H1 (cell line): ENCODE results near the gene NAA38. TPM values are rescaled to one million over a fixed set of nuclear protein-coding genes. Genes with fewer than 3 reads are reported as not detected.

Source experiments
- CTCF ChIA-PET: fragments of 300-600 bp; sonication (Branson Sonifier 250); formaldehyde crosslinking; loops from one replicate; lab custom pipeline; 2021; ENCODE audit not compliant: partially characterized antibody; lab: Charles Lee
- POLR2A ChIA-PET: fragments of 300-600 bp; sonication (Branson Sonifier 250); formaldehyde crosslinking; loops from one replicate; lab custom pipeline; 2021; ENCODE audit warnings: inconsistent platforms; ENCODE audit not compliant: partially characterized antibody; lab: Charles Lee
- DNase-seq, 2 experiments: peaks; one replicate each; pipeline versions ENCODE4 v3.0.0 to v3.0.0-alpha.2; 2010 to 2022; ENCODE audit warnings: low spot score in 2 of 2, low read depth in 1 of 2, mixed read lengths in 1 of 2
- FAIRE-seq: peaks from 2 replicates; lab custom pipeline; 2011; peaks lifted over from hg19 to GRCh38; lab: Jason Lieb, UNC
- H2AFZ ChIP-seq: 2 replicates; pipeline ENCODE4 v1.8.1; 2012; ENCODE audit warnings: low read length, inconsistent platforms
- H2AK5ac ChIP-seq: 2 replicates; pipeline ENCODE4 v1.6.1; 2013; ENCODE audit warnings: low read depth, low read length
- H2BK120ac ChIP-seq: replicated peaks from 2 replicates; pipeline ENCODE3; 2013; ENCODE audit warnings: low read depth, low read length, inconsistent platforms
- H2BK12ac ChIP-seq: 2 replicates; pipeline ENCODE4 v1.6.1; 2013; ENCODE audit warnings: low read depth, low read length
- H2BK15ac ChIP-seq: 2 replicates; pipeline ENCODE4 v1.6.1; 2013; ENCODE audit warnings: low read length
- H2BK20ac ChIP-seq: 2 replicates; pipeline ENCODE4 v1.6.1; 2013; ENCODE audit warnings: low read length
- H2BK5ac ChIP-seq: 2 replicates; pipeline ENCODE4 v1.6.1; 2013; ENCODE audit warnings: low read depth, low read length
- H3K14ac ChIP-seq: 2 replicates; pipeline ENCODE4 v1.6.1; 2013; ENCODE audit warnings: inconsistent platforms; ENCODE audit not compliant: insufficient read length
- H3K18ac ChIP-seq: 2 replicates; pipeline ENCODE4 v1.6.1; 2013; ENCODE audit warnings: low read length; ENCODE audit errors: extremely low read depth
- H3K23ac ChIP-seq: 2 replicates; pipeline ENCODE4 v1.6.1; 2013; ENCODE audit warnings: inconsistent platforms; ENCODE audit not compliant: insufficient read length
- H3K23me2 ChIP-seq: 2 replicates; pipeline ENCODE4 v1.6.1; 2013; ENCODE audit warnings: low read depth, low read length
- H3K27ac ChIP-seq: 2 replicates; pipeline ENCODE4 v1.6.1; 2011; ENCODE audit warnings: low read depth, low read length, inconsistent platforms
- H3K27me3 ChIP-seq, 4 experiments: replicated peaks in 1 of 4; 1 replicate in 1 of 4; 2 replicates in 3 of 4; pipeline versions ENCODE4 v1.6.1 to v1.8.1; 2011 to 2013; ENCODE audit warnings: low read length in 3 of 4, mild to moderate bottlenecking in 3 of 4, inconsistent platforms in 2 of 4, mixed read lengths in 2 of 4, moderate library complexity in 1 of 4; ENCODE audit not compliant: control insufficient read depth in 3 of 4, insufficient read depth in 3 of 4; ENCODE audit errors: extremely low read depth in 1 of 4
- H3K36me3 ChIP-seq, 4 experiments: 2 replicates each; pipeline versions ENCODE4 v1.6.1 to v1.8.1; 2011 to 2013; ENCODE audit warnings: mild to moderate bottlenecking in 4 of 4, low read length in 3 of 4, moderate library complexity in 2 of 4, control low read depth in 1 of 4, inconsistent platforms in 1 of 4; ENCODE audit not compliant: insufficient read depth in 4 of 4, control insufficient read depth in 2 of 4
- H3K4ac ChIP-seq: replicated peaks from 2 replicates; pipeline ENCODE3; 2013; ENCODE audit warnings: low read length, low read depth, mixed read lengths, inconsistent platforms; ENCODE audit not compliant: insufficient read length
- H3K4me1 ChIP-seq, 4 experiments: replicated peaks in 1 of 4; 1 replicate in 1 of 4; 2 replicates in 3 of 4; pipeline versions ENCODE4 v1.6.1 to v1.8.1; 2011 to 2013; ENCODE audit warnings: low read length in 3 of 4, inconsistent platforms in 2 of 4, mixed read lengths in 1 of 4; ENCODE audit not compliant: insufficient read depth in 4 of 4, control insufficient read depth in 3 of 4
- H3K4me2 ChIP-seq, 2 experiments: 2 replicates each; pipeline versions ENCODE4 v1.6.1 to v1.8.1; 2011 to 2013; ENCODE audit warnings: low read depth in 2 of 2, low read length in 2 of 2, control low read depth in 1 of 2, inconsistent platforms in 1 of 2, mild to moderate bottlenecking in 1 of 2; ENCODE audit not compliant: insufficient read depth in 1 of 2
- H3K4me3 ChIP-seq, 4 experiments: fragments of 200-600, 300-600 bp in 1 of 4; sonication (generic), shearing (Covaris generic), sonication (Bioruptor Twin) in 1 of 4; 2 replicates each; pipeline versions ENCODE4 v1.5.1 to v1.8.1; 2011 to 2016; ENCODE audit warnings: low read length in 4 of 4, low read depth in 3 of 4, control low read depth in 2 of 4, inconsistent platforms in 2 of 4, mild to moderate bottlenecking in 2 of 4, mixed read lengths in 1 of 4, moderate library complexity in 1 of 4; ENCODE audit not compliant: insufficient read depth in 2 of 4; ENCODE audit errors: extremely low read depth in 1 of 4
- H3K56ac ChIP-seq: replicated peaks from 2 replicates; pipeline ENCODE3; 2013; ENCODE audit warnings: low read depth, mild to moderate bottlenecking, mixed read lengths, low read length, inconsistent platforms; ENCODE audit not compliant: insufficient read length
- H3K79me1 ChIP-seq: 2 replicates; pipeline ENCODE4 v1.6.1; 2013; ENCODE audit warnings: low read depth, low read length, control low read depth
- H3K79me2 ChIP-seq, 2 experiments: 2 replicates each; pipeline versions ENCODE4 v1.6.1 to v1.8.1; 2012 to 2013; ENCODE audit warnings: low read length in 2 of 2, mild to moderate bottlenecking in 2 of 2, inconsistent platforms in 1 of 2; ENCODE audit not compliant: insufficient read depth in 2 of 2, control insufficient read depth in 1 of 2
- H3K9ac ChIP-seq, 4 experiments: replicated peaks in 1 of 4; 1 replicate in 1 of 4; 2 replicates in 3 of 4; pipeline versions ENCODE4 v1.6.1 to v1.8.1; 2011 to 2013; ENCODE audit warnings: low read depth in 3 of 4, low read length in 3 of 4, control low read depth in 2 of 4, mild to moderate bottlenecking in 2 of 4, moderate library complexity in 2 of 4, inconsistent platforms in 1 of 4; ENCODE audit errors: extremely low read depth in 1 of 4
- H3K9me3 ChIP-seq, 2 experiments: 2 replicates each; pipeline versions ENCODE4 v1.6.1 to v1.8.1; 2012 to 2013; ENCODE audit warnings: mild to moderate bottlenecking in 2 of 2, moderate library complexity in 2 of 2, control low read depth in 1 of 2, inconsistent platforms in 1 of 2, low read depth in 1 of 2, low read length in 1 of 2, mixed read lengths in 1 of 2; ENCODE audit not compliant: insufficient read depth in 2 of 2
- H4K20me1 ChIP-seq, 2 experiments: replicated peaks in 1 of 2; 2 replicates each; pipeline versions ENCODE3 to v1.8.1; 2011 to 2013; ENCODE audit warnings: inconsistent platforms in 2 of 2, low read length in 2 of 2, mild to moderate bottlenecking in 1 of 2; ENCODE audit not compliant: insufficient read depth in 2 of 2, control insufficient read depth in 1 of 2
- H4K5ac ChIP-seq: 2 replicates; pipeline ENCODE4 v1.6.1; 2013; ENCODE audit warnings: low read length, low read depth, mixed read lengths, inconsistent platforms; ENCODE audit not compliant: insufficient read length
- H4K8ac ChIP-seq: 2 replicates; pipeline ENCODE4 v1.8.0; 2013; ENCODE audit warnings: mild to moderate bottlenecking, moderate library complexity, low read length, inconsistent platforms; ENCODE audit not compliant: insufficient read depth; ENCODE audit errors: extremely low read depth
- H4K91ac ChIP-seq: replicated peaks from 2 replicates; pipeline ENCODE3; 2013; ENCODE audit warnings: low read length, mixed read lengths, inconsistent platforms; ENCODE audit not compliant: insufficient read length
- BACH1 ChIP-seq: IDR thresholded peaks from 2 replicates; pipeline ENCODE4 v1.6.1; 2012; ENCODE audit warnings: low read length, improper control_type of control experiment
- CREB1 ChIP-seq: IDR thresholded peaks from 2 replicates; pipeline ENCODE4 v1.6.1; 2012; ENCODE audit warnings: inconsistent platforms
- EP300 ChIP-seq, 2 experiments: IDR thresholded peaks; 1 replicate in 1 of 2; 2 replicates in 1 of 2; pipeline ENCODE4 v1.6.1; 2011 to 2012; ENCODE audit warnings: low read depth in 2 of 2, low read length in 2 of 2, mild to moderate bottlenecking in 2 of 2, borderline replicate concordance in 1 of 2, inconsistent platforms in 1 of 2, moderate library complexity in 1 of 2
- GABPA ChIP-seq: IDR thresholded peaks from 2 replicates; pipeline ENCODE4 v1.6.1; 2011; ENCODE audit warnings: mild to moderate bottlenecking, low read length, moderate library complexity, borderline replicate concordance; ENCODE audit not compliant: insufficient read depth
- GTF2F1 ChIP-seq: IDR thresholded peaks from 2 replicates; pipeline ENCODE4 v1.6.1; 2012; ENCODE audit warnings: low read depth, low read length, improper control_type of control experiment, borderline replicate concordance
- HDAC6 ChIP-seq: IDR thresholded peaks from one replicate; pipeline ENCODE4 v1.7.1; 2012; ENCODE audit warnings: low read depth, mild to moderate bottlenecking, inconsistent platforms, low read length, moderate library complexity
- JUN ChIP-seq: IDR thresholded peaks from 2 replicates; pipeline ENCODE4 v1.6.1; 2011; ENCODE audit warnings: low read depth, mild to moderate bottlenecking, improper control_type of control experiment, low read length
- MAFK ChIP-seq: IDR thresholded peaks from 2 replicates; pipeline ENCODE4 v1.6.1; 2012; ENCODE audit warnings: low read depth, mild to moderate bottlenecking, improper control_type of control experiment, low read length
- NANOG ChIP-seq: IDR thresholded peaks from 2 replicates; pipeline ENCODE4 v1.6.1; 2011; ENCODE audit warnings: low read length, low read depth, mild to moderate bottlenecking, inconsistent platforms; ENCODE audit not compliant: insufficient read depth, poor library complexity, severe bottlenecking
- RFX5 ChIP-seq: IDR thresholded peaks from 2 replicates; pipeline ENCODE4 v1.6.1; 2011; ENCODE audit warnings: low read depth, low read length, improper control_type of control experiment, borderline replicate concordance
- RNF2 ChIP-seq: fragments of 200-900, 300-1000 bp; sonication (generic); IDR thresholded peaks from 2 replicates; pipeline ENCODE4 v1.7.1; 2016; ENCODE audit warnings: borderline replicate concordance, low read depth, mild to moderate bottlenecking, antibody characterized with exemption, low read length; ENCODE audit not compliant: poor library complexity, severe bottlenecking; ENCODE audit errors: missing control alignments
- SIRT6 ChIP-seq: IDR thresholded peaks from one replicate; pipeline ENCODE4 v1.7.1; 2012; ENCODE audit warnings: low read length, inconsistent platforms
- WGBS, 2 experiments: shearing (Covaris generic) in 1 of 2; methylation state at CpG; one replicate each; pipeline versions ENCODE4 v1.1.6 to v1.1.7; 2013 to 2015; ENCODE audit warnings: low lambda C conversion rate in 2 of 2, mixed read lengths in 2 of 2, inconsistent platforms in 1 of 2, low coverage in 1 of 2, missing lambda C conversion rate in 1 of 2; ENCODE audit not compliant: insufficient replicate concordance in 2 of 2, insufficient coverage in 1 of 2, insufficient read length in 1 of 2; ENCODE audit errors: extremely low coverage in 1 of 2, missing lambda C conversion rate in 1 of 2; 5-methylcytosine and 5-hydroxymethylcytosine counted together
- polyA plus RNA-seq, 7 experiments: library from polyadenylated mRNA; depleted of rRNA in 3 of 7; stranded (reverse) in 5 of 7; unstranded in 2 of 7; fragments of >200 nt in 5 of 7; fragments of 200-250 nt in 2 of 7; gene quantifications; 1 replicate in 5 of 7; 2 replicates in 1 of 7; 4 replicates in 1 of 7; pipeline versions ENCODE4 v1.2.1 to v1.2.3, GENCODE V29; 2011 to 2013; ENCODE audit warnings: missing spikeins in 2 of 7, mixed read lengths in 2 of 7
- total RNA-seq: library from RNA; stranded (reverse); fragmentation: NEBNext Ultra II Directional; extraction: Animal tissue kit (Norgen Biotek cat#: 25700); gene quantifications from 2 replicates; pipeline ENCODE4 v1.2.1, GENCODE V29; 2021

Gene NAA38
- total and polyA plus RNA-seq, 2 of the 8 experiments (the other 6 are each of a cell fraction or from before 2014, with no cell fraction given): 30.2 to 109 TPM

GRCh38 chr17:7894866-7895265 lies 37.5 kb upstream of the NAA38 start:
- no peak for TF ChIP-seq SIRT6
- no peak for TF ChIP-seq JUN
- no peak for TF ChIP-seq NANOG
- TF ChIP-seq HDAC6: no peak
- no peak for TF ChIP-seq CREB1
- no peak for TF ChIP-seq MAFK
- no peak for TF ChIP-seq BACH1
- no peak for TF ChIP-seq EP300 (IDR thresholded peaks at IDR 0.05; ENCODE audit: borderline replicate concordance in 1 of 2, low read depth in 2 of 2, low read length in 2 of 2)
- TF ChIP-seq GABPA: no peak
- no peak for TF ChIP-seq GTF2F1
- TF ChIP-seq RNF2: no peak
- no peak for TF ChIP-seq RFX5
- CTCF ChIA-PET: interaction anchor here (0.5 to 0.6 kb wide), 3 partner anchors 25 to 156 kb away, joined by 3 read pairs; no protein-coding TSS in a partner anchor
- no peak overlapping the region for H3K18ac ChIP-seq
- H2BK20ac ChIP-seq: no peak overlapping the region
- H3K14ac ChIP-seq: no peak overlapping the region
- H3K9ac ChIP-seq: no peak overlapping the region
- no peak overlapping the region for H2BK12ac ChIP-seq
- peaks cover 0 to 1% (median 0%) of the 10 kb centered on the region in 4 experiments; a peak in 1 of 7 replicates for H3K4me1 ChIP-seq
- no peaks in the 10 kb centered on the region for H3K27me3 ChIP-seq
- H3K79me2 ChIP-seq: no peaks in the 10 kb centered on the region
- H4K5ac ChIP-seq: no peak overlapping the region
- no peak for DNase-seq
- H3K23me2 ChIP-seq: no peaks in the 10 kb centered on the region; the same call in 1 of the 2 replicates
- peaks cover 0 to 9% (median 2%) of the 10 kb centered on the region in 4 experiments; a peak in 3 of 8 replicates for H3K36me3 ChIP-seq
- H2AK5ac ChIP-seq: no peak overlapping the region
- no peak overlapping the region for H3K27ac ChIP-seq
- H2AFZ ChIP-seq: no peak overlapping the region
- H3K79me1 ChIP-seq: no peaks in the 10 kb centered on the region
- no peak overlapping the region for H3K4me3 ChIP-seq
- no peak overlapping the region for H3K56ac ChIP-seq
- no peaks in the 10 kb centered on the region; a peak in 1 of 4 replicates for H3K9me3 ChIP-seq
- no peak for FAIRE-seq
- 97% methylated on average over 8 of the region's 8 CpGs; no CpG with 5 or more reads in 1 of the 2 experiments for WGBS, 2 experiments
- H4K91ac ChIP-seq: no peak overlapping the region
- no peak overlapping the region for H2BK120ac ChIP-seq
- H4K20me1 ChIP-seq: no peaks in the 10 kb centered on the region
- no peak overlapping the region for H2BK5ac ChIP-seq
- H3K4ac ChIP-seq: no peak overlapping the region
- H4K8ac ChIP-seq: no peak overlapping the region
- H3K4me2 ChIP-seq: no peak overlapping the region
- no peak overlapping the region for H3K23ac ChIP-seq
- no peak overlapping the region for H2BK15ac ChIP-seq
- POLR2A ChIA-PET: no interaction called here
